Measurements from ENCODE around the gene PPP1R12A.
"Not testable (repeated sequence)": the region's sequence is repeated elsewhere in the genome, so short reads cannot be mapped to it uniquely, and the experiment has no call there.

Gene PPP1R12A

DNA sequence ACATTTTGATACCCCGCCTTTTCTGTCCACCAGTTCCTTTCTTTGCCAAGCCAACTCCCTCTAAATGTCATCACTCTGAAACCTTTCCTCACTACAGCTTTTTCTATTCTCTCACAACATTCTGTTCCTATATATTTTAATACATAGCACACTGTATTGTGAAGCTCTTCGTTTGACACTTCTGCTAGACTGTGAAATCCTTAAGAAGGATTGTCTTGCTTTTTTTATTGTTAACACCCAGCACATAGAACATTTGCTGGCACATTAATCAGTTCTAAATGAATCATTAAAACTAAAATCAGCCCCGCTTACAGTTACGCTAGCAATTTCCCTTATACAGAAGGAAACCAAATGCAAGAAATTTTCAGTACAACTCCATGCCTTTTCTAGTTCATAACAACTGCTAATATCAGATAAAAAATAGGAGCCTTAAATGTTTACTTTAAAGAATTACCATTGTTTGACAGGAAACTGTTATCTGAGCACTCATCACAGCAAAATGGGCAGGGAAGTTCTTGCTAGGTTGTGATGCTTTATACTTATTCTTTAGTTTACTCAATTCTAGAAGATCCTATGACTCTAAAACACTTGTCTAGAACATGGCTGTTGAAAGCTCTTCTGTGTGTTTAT, 93.5 kb downstream of the PPP1R12A start:
- no peak for DNase-seq (ENCODE audit: low read depth in 2 of 2)

DNA sequence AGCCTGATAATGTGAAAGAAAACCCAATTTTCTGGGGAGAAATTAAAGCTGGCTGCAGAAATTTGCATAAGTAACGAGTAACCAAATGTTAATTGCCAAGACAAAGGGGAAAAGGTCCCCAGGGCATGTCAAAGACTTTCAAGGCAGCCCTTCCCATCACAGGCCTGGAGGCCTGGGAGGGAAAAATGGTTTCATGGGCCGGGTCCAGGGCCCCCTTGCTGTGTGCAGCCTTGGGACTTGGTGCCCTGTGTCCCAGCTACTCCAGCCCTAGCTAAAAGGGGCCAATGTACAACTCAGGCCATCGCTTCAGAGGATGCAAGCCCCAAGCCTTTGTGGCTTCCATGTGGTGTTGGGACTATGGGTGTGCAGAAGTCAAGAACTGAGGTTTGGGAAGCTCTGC, 96.5 kb downstream of the PPP1R12A start:
- no peak for DNase-seq (ENCODE audit: low read depth in 2 of 2)

DNA sequence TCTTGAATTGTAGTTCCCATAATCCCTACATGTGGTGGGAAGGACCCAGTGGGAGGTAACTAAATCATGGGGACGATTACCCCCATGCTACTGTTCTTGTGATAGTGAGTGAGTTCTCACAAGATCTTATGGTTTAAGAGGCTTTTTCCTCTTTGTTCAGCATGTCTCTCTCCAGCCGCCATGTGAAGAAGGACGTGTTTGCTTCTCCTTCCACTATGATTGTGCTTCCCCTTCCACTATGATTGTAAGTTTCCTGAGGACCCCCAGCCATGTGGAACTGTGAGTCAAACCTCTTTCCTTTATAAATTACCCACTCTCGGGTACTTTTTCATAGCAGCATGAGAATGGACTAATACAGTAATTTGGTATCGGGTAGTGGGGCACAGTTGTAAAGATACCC, 97.3 kb downstream of the PPP1R12A start:
- DNase-seq (ENCODE audit: low read depth in 2 of 2): no peak

DNA sequence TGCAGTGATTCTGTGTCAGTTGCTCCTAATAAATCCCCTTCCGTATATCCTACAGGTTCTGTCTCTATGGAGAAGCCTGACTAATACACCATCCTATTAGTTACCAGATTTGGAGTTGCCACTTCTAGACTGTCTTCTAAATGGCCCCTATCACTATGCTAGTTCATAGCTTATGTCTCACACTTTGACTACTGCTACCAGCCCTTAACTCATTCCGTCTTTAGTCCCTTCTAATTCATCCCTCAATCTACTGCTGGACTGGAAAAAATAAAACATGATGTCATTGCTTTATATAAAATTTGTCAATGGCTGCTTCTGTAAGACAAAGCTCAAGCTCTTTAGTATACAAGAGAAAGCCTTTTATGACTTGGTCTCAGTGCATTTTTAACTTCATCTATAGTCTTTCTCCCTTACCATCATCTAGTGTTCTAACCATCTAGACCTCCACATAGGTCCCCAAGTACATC, 99.5 kb downstream of the PPP1R12A start:
- DNase-seq (ENCODE audit: low read depth in 2 of 2): no peak

DNA sequence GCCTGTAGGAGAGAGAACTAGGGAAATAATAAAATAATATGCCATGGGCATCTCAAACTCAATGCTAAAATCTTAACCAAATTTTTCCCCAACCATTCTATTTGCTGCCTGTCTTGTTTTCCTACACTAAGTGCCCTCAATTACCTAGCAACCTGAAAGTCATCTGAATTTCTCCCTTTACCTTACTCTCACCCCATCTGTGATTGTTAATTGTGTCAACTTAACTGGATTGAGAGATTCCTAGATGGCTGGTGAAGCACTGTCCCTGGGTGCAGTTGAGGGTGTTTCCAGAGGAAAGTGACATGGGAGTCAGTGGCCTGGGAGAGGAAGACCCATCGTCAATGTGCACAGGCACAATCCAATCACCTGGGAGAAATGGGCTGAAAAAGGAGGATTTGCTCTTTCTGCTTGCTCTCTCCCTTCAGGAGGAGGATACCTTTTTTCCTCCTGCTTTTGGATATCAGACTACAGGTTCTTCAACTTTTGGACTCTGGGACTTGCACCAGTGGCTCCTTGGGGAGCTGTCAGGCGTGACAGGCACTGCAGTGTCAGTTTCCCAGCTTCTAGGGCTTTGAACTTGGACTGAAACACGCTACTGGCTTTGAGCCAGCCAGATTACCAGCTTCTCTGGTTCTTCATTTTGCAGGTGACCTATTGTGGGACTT, 100.1 kb downstream of the PPP1R12A start:
- DNase-seq (ENCODE audit: low read depth in 2 of 2): no peak

DNA sequence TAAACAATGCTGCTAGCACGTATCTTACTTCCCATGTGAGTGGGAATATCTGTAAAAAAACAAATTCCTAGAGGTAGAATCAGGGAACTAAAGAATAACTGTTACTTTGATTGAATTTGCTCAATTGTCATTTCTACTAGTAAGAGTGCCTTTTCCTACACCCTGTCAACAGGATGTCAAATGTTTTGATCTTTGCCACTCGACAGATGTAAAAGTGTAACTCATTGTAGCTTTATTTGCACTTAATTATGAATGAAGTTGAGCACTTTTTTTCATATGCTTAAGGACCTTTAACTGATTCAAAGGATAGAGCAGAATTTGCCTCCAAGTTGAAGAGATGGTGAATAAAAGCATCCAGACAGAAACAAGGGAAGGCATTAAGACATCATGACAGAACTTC, 104.5 kb downstream of the PPP1R12A start:
- DNase-seq (ENCODE audit: low read depth in 2 of 2): no peak

DNA sequence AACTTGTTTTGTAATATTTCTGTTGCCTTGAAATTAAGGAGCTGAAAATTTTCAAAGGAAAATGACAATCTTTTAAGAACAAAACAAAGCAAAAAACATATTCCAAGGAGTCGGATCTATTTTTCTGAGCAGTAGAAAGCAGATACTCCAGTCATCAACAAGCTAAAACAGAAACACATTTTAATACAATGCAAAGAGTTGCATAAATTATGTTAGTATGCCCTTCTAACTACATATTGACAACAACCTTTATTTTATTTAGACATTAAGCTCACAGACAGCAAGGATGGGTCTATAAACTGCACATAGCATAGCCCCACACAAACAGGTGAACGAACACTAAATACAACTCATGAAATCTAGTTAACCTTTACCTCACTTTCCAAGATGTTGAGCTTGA, 106.0 kb downstream of the PPP1R12A start:
- DNase-seq (ENCODE audit: low read depth in 2 of 2): no peak

DNA sequence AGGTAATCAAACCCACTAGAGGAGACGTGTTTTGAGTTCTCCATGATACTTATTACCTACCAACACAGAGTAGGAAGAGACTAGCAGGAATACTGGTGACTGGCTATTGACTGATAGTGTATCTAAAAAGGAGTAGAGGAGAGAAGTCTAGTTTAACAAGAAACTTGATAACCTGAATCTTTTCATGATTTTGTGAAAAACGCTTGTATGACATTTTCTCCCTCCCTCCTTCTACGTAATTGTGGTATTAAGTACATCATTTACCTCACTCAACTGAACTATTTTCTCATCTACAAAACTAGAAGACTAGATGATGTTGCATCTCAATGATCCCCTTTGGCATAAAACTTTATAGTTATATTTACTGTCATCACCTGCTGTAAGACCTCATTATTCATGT, 107.4 kb downstream of the PPP1R12A start:
- no peak for DNase-seq (ENCODE audit: low read depth in 2 of 2)

DNA sequence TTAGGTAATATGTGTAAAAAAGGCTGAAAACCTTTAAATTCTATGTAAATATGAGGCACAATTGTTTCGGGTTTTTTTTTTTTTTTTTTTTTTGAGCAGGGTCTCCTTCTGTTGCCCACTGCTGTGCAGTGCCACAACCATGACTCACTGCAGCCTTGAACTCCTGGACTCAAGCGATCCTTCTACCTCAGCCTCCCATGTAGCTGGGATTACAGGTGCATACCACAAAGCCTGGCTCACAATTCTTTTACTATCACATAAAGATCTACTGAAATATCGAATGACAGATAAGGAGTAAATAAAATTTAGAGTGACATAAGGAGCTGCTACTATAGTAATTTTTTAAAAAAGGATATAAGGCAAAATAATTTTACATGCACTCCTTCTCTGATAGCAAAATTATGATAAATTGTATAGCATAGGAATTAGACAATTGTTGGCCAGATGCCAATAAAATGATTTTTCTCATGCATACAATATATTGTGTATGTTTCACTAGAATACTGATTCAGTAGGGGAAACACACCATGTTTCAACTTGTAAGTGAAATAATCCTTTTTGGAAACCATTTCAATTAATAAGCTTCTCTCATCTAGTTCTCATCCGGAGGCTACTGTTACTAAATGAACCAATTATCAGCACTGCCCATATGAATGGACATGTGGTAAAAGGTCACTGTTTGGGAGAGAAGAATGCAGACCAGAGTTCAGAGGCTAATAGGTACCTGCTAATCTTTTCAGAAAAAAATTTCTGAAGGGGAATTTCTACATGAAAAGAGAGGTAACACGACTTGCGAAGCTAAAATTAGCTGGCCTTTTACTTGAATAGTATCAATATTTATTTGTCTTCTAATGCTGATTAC, 108.4 kb downstream of the PPP1R12A start:
- DNase-seq (ENCODE audit: low read depth in 2 of 2): no peak

DNA sequence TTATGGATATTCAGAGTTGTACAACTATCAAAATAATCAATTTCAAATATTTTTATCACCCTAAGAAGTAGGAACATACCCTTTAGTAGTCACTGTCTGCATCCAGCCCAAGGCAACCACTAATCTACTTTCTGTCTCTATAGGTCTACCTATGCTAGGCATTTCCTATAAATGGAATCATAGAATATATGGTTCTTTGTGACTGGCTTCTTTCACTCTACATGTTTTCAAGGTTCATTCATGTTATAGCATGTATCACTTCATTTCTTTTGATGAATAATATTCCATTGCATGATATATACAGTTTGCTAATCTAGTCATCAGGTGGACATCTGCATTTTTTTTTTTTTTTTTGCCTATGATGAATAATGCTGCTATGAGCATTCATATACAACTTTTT, 112.4 kb downstream of the PPP1R12A start:
- DNase-seq (ENCODE audit: low read depth in 2 of 2): no peak

DNA sequence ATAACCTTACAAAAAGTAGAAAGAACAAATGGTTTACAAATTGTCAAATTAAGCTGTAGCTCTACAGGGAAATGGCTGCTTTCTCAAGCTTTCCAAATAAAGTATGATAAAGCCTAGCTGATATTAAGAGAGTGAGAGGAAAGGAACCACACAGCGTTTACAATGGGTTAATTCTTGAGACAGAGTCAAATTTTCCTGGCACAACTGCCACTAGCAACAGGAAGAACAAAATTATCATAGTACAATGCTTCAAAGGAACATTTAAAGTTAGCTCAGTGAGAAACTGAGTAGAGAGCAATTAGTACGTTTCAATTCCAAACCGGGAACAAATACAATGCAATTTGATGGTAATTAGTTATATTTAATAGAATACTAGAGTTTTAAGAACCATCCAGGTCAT, 116.0 kb downstream of the PPP1R12A start:
- DNase-seq (ENCODE audit: low read depth in 2 of 2): no peak

DNA sequence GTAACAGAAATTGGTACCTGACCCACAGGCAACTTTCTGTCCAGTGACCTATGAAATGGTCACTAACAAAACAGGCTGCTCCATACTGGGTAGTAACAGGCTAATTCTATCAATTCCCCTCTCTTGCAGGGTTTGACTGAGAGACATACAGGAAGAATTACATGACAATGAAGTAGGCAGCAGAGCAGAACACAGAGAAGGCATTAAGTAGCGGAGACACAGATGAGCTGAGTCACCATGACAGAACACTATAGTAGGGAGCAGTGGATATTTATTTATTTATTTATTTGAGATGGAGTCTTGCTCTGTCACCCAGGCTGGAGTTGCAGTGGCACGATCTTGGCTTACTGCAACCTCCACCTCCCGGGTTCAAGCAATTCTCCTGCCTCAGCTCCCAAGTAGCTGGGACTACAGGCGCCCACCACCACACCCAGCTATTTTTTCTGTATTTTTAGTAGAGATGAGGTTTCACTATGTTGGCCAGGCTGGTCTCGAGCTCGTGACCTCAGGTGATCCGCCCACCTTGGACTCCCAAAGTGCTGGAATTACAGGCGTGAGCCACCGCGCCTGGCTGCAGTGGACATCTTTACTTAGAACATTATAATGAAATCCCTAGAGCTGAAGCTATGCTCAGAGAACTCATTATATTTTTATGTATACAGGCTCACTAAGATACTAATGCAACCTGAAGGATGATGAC, 150.4 kb downstream of the PPP1R12A start:
- DNase-seq (ENCODE audit: low read depth in 2 of 2): not testable (repeated sequence)

DNA sequence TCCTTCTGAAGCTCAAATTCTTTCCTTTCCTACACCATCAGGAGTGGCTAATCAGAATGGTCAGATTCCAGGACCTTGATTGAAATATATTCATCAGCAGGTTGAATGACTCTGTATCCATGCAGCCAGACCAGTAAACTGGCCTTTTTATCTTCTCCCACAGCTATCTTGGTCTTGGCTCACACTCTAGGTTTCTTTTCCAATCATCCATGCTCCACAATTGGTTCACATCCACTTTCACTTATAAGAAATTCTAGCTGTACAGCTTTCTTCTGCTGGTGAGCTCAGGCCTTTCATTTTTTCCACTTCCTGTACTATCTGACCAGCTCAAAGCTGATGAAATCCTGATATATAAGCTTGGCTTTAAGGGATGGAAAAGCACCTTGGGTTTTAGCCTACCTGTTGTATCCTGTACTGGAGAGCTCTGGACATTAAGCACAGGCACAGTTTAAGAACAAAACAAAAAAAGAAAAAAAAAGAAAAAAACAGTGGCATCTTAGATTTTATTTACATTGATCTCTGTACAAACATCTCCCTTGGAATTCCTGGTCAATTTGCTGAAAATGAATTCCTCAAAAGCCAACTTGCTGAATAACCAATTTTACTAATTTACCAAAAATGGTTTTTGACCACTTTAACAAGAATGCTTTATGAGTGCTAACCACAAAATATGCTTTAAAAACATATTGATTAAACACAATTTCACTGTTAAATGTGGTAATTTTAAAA, 152.6 kb downstream of the PPP1R12A start:
- DNase-seq (ENCODE audit: low read depth in 2 of 2): no peak

DNA sequence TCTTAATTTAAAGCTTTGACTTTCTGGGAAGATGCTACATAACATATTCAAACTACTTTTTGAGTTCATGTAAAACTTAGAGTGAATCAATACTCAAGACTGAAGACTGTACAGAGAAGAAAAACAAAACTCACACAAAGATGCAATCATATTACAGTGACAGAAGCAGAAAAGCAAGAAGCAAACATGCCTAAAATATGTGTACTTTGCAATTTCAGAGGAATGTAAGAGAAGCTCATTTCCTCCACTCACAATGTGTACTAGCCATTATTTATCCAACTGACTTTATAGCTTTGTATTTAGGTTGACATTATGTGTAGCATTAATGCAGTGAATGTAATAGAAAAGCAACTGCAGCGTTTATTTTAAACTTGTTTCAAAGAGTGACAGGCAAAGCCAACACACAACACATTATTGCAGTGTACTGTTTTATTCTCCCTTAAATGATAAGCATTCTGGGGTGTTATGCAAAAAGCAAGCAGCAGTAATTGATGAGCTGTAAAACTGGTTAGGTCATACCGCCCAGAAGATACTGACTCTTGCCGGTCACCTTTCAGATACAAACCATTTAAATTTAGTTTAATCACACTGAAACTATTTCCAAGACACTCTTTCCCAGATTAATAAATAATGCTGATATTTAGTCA, 156.0 kb downstream of the PPP1R12A start:
- no peak for DNase-seq (ENCODE audit: low read depth in 2 of 2)

DNA sequence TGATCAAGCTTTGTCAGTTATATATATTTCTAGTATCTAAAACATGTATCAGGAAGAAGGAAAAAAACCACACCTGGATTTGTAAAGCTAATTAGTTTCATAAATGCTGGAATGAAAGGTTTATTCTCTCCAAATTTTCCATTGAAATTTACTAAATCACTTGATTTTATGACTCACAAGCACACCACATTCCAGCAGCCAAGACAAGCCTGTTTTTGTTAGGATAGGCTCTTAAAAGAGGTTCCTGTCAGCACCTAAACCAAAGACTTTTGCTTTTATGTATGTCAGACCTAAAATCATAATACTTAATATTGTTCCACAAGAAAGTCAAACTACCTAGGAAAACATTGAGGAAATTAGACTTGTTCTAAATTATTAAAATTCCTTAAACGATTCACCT, 158.8 kb downstream of the PPP1R12A start:
- no peak for DNase-seq (ENCODE audit: low read depth in 2 of 2)

DNA sequence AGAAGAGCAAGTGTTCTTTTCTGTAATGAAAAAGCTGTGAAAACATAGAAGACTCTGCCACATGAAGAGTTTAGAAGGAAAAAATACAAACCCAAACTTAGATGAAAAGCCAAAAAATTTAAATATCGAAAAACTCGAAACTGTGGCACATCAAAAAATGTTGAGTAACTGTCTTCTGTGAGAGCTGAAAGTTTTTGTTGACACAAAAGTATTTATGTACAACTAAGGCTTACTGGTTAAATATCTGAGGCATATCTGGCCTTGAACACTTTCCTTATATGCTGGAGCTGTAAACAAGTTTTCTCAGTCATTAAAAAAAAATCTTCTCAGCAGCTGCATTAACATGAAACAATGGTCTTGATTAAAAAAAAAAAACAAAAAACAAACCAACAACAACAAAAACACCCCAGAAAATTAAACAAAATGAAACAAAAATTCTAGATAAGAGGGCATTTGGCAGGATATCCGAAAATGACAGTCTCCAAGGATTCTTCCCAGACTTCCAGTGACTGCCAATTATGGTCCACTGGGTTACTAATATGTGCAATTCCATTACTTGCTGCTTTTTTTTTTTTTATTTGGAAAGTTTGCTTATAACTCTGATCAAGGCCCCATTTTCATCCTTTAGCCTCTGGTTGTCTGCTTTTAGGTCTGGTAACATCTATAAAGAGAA, 159.4 kb downstream of the PPP1R12A start:
- DNase-seq (ENCODE audit: low read depth in 2 of 2): no peak

DNA sequence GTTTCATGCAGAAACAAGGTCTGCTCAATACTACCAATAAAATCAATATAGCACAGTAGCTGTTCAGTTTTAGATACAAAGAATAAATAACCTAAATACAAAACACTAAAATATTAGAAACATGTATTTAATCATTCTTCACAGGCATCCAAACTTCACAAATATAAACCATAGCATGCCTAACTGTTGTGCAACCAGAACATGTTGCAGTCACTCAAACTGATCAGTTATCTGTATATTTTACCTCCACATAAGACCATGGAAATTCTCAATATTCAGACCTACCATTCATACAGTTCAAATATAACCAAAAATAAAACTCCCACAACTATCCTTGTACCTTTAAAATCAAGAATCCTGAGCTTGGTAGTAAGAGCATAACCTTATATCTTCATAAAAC, 161.0 kb downstream of the PPP1R12A start:
- DNase-seq (ENCODE audit: low read depth in 2 of 2): no peak

DNA sequence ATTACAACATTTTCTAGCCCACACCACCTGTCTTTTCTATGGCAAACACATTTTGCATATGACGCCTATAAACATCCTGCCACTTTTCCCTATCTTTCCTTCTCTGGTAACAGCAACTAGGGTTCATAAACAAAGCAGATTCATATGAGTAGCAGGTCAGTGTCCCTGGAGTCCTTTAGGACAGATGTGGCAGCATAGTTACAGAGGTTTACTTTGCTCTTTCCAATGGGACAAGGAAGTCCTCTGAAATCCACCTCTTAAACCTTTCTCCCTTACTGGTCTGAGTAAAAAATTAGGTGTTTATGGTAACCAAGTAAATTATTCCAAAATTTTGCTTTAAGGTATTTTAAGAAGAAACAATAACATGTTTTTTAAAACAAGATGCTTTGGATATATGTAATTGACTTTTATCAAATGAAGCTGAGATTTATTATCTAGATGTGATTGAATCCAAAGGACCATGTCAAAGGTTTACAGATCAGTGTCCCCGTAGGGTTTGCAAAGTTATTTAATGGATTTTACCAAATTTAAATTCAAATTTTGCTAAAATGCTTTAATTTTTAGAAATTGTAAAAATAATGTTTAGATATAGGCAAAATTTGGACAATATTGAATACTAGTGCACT, 164.9 kb downstream of the PPP1R12A start:
- DNase-seq (ENCODE audit: low read depth in 2 of 2): no peak

DNA sequence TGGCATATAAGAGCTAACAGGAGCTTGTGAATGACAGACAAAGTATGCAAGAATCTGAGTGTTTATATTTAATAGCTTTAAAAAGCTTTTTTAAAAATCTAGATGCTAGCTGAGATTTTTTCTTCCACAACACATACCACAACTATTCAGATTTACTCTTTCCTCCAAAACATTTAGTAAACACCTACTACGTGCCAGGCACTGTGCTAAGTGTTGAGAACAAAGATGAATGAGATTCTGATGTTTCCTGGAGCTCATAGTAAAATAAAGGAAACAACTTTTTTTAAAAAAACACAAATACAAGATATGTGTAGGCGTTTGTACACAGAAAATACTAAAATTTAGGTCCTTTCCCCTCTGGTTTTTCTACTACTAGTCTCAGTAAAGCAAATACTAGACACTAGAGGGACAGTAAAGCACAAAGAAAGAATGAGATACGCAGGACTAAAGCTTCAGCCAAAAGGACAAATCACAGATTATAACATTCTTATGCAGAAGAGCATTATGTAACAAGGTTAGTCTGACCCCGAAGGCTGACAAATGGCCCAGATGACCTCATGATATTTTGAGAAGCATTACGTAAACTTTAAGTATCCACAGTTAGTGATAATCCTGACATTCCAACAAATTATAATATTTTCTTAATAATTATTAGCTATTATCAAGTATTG, 165.6 kb downstream of the PPP1R12A start:
- DNase-seq (ENCODE audit: low read depth in 2 of 2): no peak
